ENCODE results near the gene ATCAY.
"Not testable (repeated sequence)": the region's sequence is repeated elsewhere in the genome, so short reads cannot be mapped to it uniquely, and the experiment has no call there.

Gene ATCAY

GRCh38 chr19:3945838-3946237, 65.4 kb downstream of the ATCAY start:
- no peak overlapping the region for H3K4me3 ChIP-seq (ENCODE audit: low read depth, low read length)
- in situ Hi-C loops (cut with HindIII; ENCODE audit: low sequenced_read_pairs) = no loop called here
- DNase-seq (ENCODE audit: low read depth, low spot score) = no peak
- no peak for TF ChIP-seq CTCF (IDR thresholded peaks at IDR 0.05; ENCODE audit: low read depth, low read length)

- in situ Hi-C loops (cut with HindIII; ENCODE audit: low sequenced_read_pairs); H3K4me3 ChIP-seq (ENCODE audit: low read depth, low read length); DNase-seq (ENCODE audit: low read depth, low spot score): not testable (repeated sequence)
These were observed 66.9 kb downstream of the ATCAY start for GRCh38 chr19:3947316-3947933.

GRCh38 chr19:3949294-3949693, 68.8 kb downstream of the ATCAY start:
- DNase-seq (ENCODE audit: low read depth, low spot score) = no peak
- H3K4me3 ChIP-seq (ENCODE audit: low read depth, low read length) = no peak overlapping the region
- in situ Hi-C loops (cut with HindIII; ENCODE audit: low sequenced_read_pairs) = no loop called here
- no peak for TF ChIP-seq CTCF (IDR thresholded peaks at IDR 0.05; ENCODE audit: low read depth, low read length)

- no peak for DNase-seq (ENCODE audit: low read depth, low spot score)
- no peak overlapping the region for H3K4me3 ChIP-seq (ENCODE audit: low read depth, low read length)
- in situ Hi-C loops (cut with HindIII; ENCODE audit: low sequenced_read_pairs) = no loop called here
- no peak for TF ChIP-seq CTCF (IDR thresholded peaks at IDR 0.05; ENCODE audit: low read depth, low read length)
These were observed 69.7 kb downstream of the ATCAY start for GRCh38 chr19:3949997-3950859.

- no peak for TF ChIP-seq CTCF (IDR thresholded peaks at IDR 0.05; ENCODE audit: low read depth, low read length)
- H3K4me3 ChIP-seq (ENCODE audit: low read depth, low read length) = no peak overlapping the region
- DNase-seq (ENCODE audit: low read depth, low spot score) = no peak
- in situ Hi-C loops (cut with HindIII; ENCODE audit: low sequenced_read_pairs) = no loop called here
These were observed 70.7 kb downstream of the ATCAY start for GRCh38 chr19:3950871-3951861.

GRCh38 chr19:3952755-3953276, 72.3 kb downstream of the ATCAY start:
- H3K4me3 ChIP-seq (ENCODE audit: low read depth, low read length); in situ Hi-C loops (cut with HindIII; ENCODE audit: low sequenced_read_pairs); DNase-seq (ENCODE audit: low read depth, low spot score): not testable (repeated sequence)

- no peak overlapping the region for H3K4me3 ChIP-seq (ENCODE audit: low read depth, low read length)
- no peak for DNase-seq (ENCODE audit: low read depth, low spot score)
- in situ Hi-C loops (cut with HindIII; ENCODE audit: low sequenced_read_pairs) = no loop called here
- no peak for TF ChIP-seq CTCF (IDR thresholded peaks at IDR 0.05; ENCODE audit: low read depth, low read length)
These were observed 73.6 kb downstream of the ATCAY start for GRCh38 chr19:3954107-3954506.

GRCh38 chr19:3955276-3955675, 74.8 kb downstream of the ATCAY start:
- DNase-seq (ENCODE audit: low read depth, low spot score); H3K4me3 ChIP-seq (ENCODE audit: low read depth, low read length); in situ Hi-C loops (cut with HindIII; ENCODE audit: low sequenced_read_pairs): not testable (repeated sequence)

All from astrocyte of the spinal cord (primary cell).